ENCODE results near the gene FCAMR.

DNA sequence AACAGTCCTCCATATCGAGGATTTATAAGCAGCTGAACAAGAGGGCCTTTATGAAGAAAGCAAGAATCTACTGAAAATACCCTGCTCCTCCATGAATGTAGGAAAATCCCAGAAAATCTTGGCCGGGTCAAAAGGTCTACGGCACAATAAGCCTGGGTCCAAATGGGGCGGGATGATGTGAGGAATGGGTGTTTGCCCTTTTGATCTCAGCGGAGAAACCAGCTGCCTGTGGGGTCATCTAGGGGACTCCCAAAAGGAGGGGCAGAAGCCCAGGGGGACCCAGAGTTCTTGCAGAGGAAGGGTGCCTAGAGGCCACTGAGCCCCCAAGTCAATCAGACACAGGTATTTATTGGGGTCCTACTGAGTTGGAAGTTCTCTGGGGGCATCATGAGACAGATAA lies 12.6 kb downstream of the FCAMR start:
- TF ChIP-seq, protein P1, sequence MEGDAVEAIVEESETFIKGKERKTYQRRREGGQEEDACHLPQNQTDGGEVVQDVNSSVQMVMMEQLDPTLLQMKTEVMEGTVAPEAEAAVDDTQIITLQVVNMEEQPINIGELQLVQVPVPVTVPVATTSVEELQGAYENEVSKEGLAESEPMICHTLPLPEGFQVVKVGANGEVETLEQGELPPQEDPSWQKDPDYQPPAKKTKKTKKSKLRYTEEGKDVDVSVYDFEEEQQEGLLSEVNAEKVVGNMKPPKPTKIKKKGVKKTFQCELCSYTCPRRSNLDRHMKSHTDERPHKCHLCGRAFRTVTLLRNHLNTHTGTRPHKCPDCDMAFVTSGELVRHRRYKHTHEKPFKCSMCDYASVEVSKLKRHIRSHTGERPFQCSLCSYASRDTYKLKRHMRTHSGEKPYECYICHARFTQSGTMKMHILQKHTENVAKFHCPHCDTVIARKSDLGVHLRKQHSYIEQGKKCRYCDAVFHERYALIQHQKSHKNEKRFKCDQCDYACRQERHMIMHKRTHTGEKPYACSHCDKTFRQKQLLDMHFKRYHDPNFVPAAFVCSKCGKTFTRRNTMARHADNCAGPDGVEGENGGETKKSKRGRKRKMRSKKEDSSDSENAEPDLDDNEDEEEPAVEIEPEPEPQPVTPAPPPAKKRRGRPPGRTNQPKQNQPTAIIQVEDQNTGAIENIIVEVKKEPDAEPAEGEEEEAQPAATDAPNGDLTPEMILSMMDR (IDR thresholded peaks at IDR 0.05) = no peak
- TF ChIP-seq POLR2A (IDR thresholded peaks at IDR 0.05) = no peak
